ENCODE results near the gene FLT3LG.

DNA sequence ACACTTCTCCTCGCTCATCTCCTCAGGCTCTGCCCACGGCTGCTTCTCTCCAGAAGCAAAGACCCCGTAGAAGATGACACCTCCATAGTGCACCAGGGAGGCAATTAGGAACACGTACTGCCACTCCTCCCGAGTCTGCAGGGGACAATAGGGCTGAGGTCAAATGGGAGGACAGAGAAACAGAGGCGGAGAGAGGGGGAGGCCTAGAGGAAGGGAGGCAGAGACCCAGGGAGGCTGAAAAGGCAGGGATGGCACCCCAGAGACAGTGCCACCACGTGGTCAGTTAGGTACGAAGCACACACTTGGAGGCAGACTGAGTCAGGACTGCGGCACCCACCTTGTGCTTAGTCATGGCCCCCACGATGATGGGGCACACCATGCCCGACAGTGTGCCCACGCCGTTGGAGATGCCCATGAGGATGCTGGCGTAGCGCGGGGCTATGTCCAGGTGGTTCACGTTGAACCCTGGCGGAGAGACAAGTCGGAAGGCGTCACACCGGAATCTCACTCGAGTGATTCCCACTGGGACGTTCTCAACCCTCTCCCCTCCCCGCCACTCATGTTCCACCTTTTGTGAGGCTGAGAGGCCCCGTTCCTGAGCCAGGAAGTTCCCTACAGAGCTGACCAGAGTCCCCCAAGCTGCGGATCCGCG lies 43.2 kb upstream of the FLT3LG start:
- TF ChIP-seq, protein P1, sequence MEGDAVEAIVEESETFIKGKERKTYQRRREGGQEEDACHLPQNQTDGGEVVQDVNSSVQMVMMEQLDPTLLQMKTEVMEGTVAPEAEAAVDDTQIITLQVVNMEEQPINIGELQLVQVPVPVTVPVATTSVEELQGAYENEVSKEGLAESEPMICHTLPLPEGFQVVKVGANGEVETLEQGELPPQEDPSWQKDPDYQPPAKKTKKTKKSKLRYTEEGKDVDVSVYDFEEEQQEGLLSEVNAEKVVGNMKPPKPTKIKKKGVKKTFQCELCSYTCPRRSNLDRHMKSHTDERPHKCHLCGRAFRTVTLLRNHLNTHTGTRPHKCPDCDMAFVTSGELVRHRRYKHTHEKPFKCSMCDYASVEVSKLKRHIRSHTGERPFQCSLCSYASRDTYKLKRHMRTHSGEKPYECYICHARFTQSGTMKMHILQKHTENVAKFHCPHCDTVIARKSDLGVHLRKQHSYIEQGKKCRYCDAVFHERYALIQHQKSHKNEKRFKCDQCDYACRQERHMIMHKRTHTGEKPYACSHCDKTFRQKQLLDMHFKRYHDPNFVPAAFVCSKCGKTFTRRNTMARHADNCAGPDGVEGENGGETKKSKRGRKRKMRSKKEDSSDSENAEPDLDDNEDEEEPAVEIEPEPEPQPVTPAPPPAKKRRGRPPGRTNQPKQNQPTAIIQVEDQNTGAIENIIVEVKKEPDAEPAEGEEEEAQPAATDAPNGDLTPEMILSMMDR (IDR thresholded peaks at IDR 0.05): no peak
- no peak for TF ChIP-seq POLR2A (IDR thresholded peaks at IDR 0.05)

Measured in prostate gland (tissue), 2 donors.